Daoy (cell line): ENCODE measurements around the gene AGTRAP. TPM values are rescaled to one million over a fixed set of nuclear protein-coding genes. Genes with fewer than 3 reads are reported as not detected.

Experiments used
- DNase-seq: peaks from one replicate; pipeline ENCODE4 v3.0.0-alpha.2; 2015; ENCODE audit warnings: low read depth
- total RNA-seq: library from RNA; depleted of rRNA; stranded (reverse); fragments of >200 nt; shearing (Covaris generic); gene quantifications from 2 replicates; pipeline ENCODE4 v1.2.3, GENCODE V29; 2014; rRNA removed

Gene AGTRAP
- total RNA-seq, 1 experiment from 2014 or later: 42.9 TPM

GRCh38 chr1:11799896-11800295 lies 64.0 kb downstream of the AGTRAP start:
- no peak for DNase-seq

- DNase-seq: no peak
Observed at GRCh38 chr1:11800391-11800755, 64.4 kb downstream of the AGTRAP start.

Other genes starting within 250 kb of the AGTRAP start
- gene FBXO2, start 81.7 kb upstream of the AGTRAP start, total RNA-seq: 1.4 TPM in 1 of 2 replicates, not detected in the other
- 2.7 and 6.3 TPM in 2 replicates for gene FBXO44, start 81.3 kb upstream of the AGTRAP start, total RNA-seq
- 1.1 and 2.4 TPM in 2 replicates for gene FBXO6, start 71.9 kb upstream of the AGTRAP start, total RNA-seq
- gene MAD2L2, start 55.0 kb upstream of the AGTRAP start, total RNA-seq: 80.3 and 91.7 TPM in 2 replicates
- 0.86 and 0.97 TPM in 2 replicates for gene DRAXIN, start 44.4 kb upstream of the AGTRAP start, total RNA-seq
- gene C1orf167, start 26.1 kb downstream of the AGTRAP start, total RNA-seq: not detected in 2 replicates
- 4.7 and 8.6 TPM in 2 replicates for gene MTHFR, start 69.8 kb downstream of the AGTRAP start, total RNA-seq
- 12.4 TPM in 2 replicates for gene CLCN6, start 70.1 kb downstream of the AGTRAP start, total RNA-seq
- not detected in 2 replicates for gene NPPA, start 111.6 kb downstream of the AGTRAP start, total RNA-seq
- 38.6 and 78.9 TPM in 2 replicates for gene NPPB, start 122.8 kb downstream of the AGTRAP start, total RNA-seq
- 67.3 and 87.1 TPM in 2 replicates for gene KIAA2013, start 190.3 kb downstream of the AGTRAP start, total RNA-seq
- 88.1 and 107 TPM in 2 replicates for gene PLOD1, start 198.6 kb downstream of the AGTRAP start, total RNA-seq
- gene MFN2, start 244.3 kb downstream of the AGTRAP start, total RNA-seq: 79.4 and 86.0 TPM in 2 replicates